CD14-positive monocyte (primary cell): ENCODE measurements around the gene SPTBN1. TPM values are rescaled to one million over a fixed set of nuclear protein-coding genes. Genes with fewer than 3 reads are reported as not detected.
"Not testable (repeated sequence)": the region's sequence is repeated elsewhere in the genome, so short reads cannot be mapped to it uniquely, and the experiment has no call there.

ENCODE experiments used
- DNase-seq, 3 donors: peaks; one replicate each; pipeline ENCODE4 v3.0.0-alpha.2; 2011 to 2022
- H2AFZ ChIP-seq: 2 replicates; pipeline ENCODE4 v1.6.0; 2012; ENCODE audit warnings: mild to moderate bottlenecking, low read depth, low read length, inconsistent platforms; ENCODE audit not compliant: insufficient read depth, poor library complexity, severe bottlenecking
- H3K27ac ChIP-seq, 2 donors: 1 replicate in 1 of 2; 2 replicates in 1 of 2; pipeline ENCODE4 v1.5.1; 2012 to 2013; ENCODE audit warnings: low read length in 2 of 2, control low read depth in 1 of 2, inconsistent platforms in 1 of 2, low read depth in 1 of 2, mild to moderate bottlenecking in 1 of 2
- H3K27me3 ChIP-seq, 2 donors: one replicate each; pipeline versions ENCODE4 v1.6.0 to v1.6.1; 2011 to 2013; ENCODE audit warnings: low read length in 2 of 2; ENCODE audit not compliant: control insufficient read depth in 2 of 2, insufficient read depth in 2 of 2
- H3K36me3 ChIP-seq, 2 donors: replicated peaks in 1 of 2; 1 replicate in 1 of 2; 2 replicates in 1 of 2; pipeline versions ENCODE4 v1.5.1 to v1.6.1; 2012 to 2013; ENCODE audit warnings: low read length in 2 of 2, control low read depth in 1 of 2, inconsistent platforms in 1 of 2, mild to moderate bottlenecking in 1 of 2; ENCODE audit not compliant: insufficient read depth in 2 of 2, control insufficient read depth in 1 of 2
- H3K4me1 ChIP-seq, 2 donors: 1 replicate in 1 of 2; 2 replicates in 1 of 2; pipeline versions ENCODE4 v1.5.1 to v1.6.1; 2012 to 2013; ENCODE audit warnings: low read length in 2 of 2, control low read depth in 1 of 2, inconsistent platforms in 1 of 2, mild to moderate bottlenecking in 1 of 2, moderate library complexity in 1 of 2; ENCODE audit not compliant: insufficient read depth in 2 of 2, control insufficient read depth in 1 of 2
- H3K4me2 ChIP-seq: replicated peaks from 2 replicates; pipeline ENCODE3; 2012; ENCODE audit warnings: low read length, moderate library complexity, mild to moderate bottlenecking; ENCODE audit not compliant: poor library complexity, severe bottlenecking; ENCODE audit errors: extremely low read depth
- H3K4me3 ChIP-seq, 3 experiments: fragments of 200-600 bp in 1 of 3; sonication (generic) in 1 of 3; replicated peaks in 1 of 3; 1 replicate in 2 of 3; 2 replicates in 1 of 3; pipeline ENCODE4 v1.5.1; 2011 to 2013; ENCODE audit warnings: low read length in 3 of 3, mild to moderate bottlenecking in 3 of 3, control low read depth in 2 of 3, low read depth in 2 of 3, inconsistent platforms in 1 of 3, moderate library complexity in 1 of 3
- H3K79me2 ChIP-seq: 2 replicates; pipeline ENCODE4 v1.6.0; 2012; ENCODE audit warnings: mild to moderate bottlenecking, control low read depth, inconsistent platforms, low read length, moderate library complexity; ENCODE audit not compliant: insufficient read depth
- H3K9ac ChIP-seq: 2 replicates; pipeline ENCODE4 v1.6.0; 2017; ENCODE audit warnings: low read length, mild to moderate bottlenecking; ENCODE audit not compliant: insufficient read depth, poor library complexity, severe bottlenecking
- H3K9me3 ChIP-seq, 2 donors: replicated peaks in 1 of 2; 1 replicate in 1 of 2; 2 replicates in 1 of 2; pipeline versions ENCODE4 v1.5.1 to v1.6.1; 2012 to 2013; ENCODE audit warnings: low read length in 2 of 2, control low read depth in 1 of 2; ENCODE audit not compliant: control insufficient read depth in 1 of 2, insufficient read depth in 1 of 2
- H4K20me1 ChIP-seq: 2 replicates; pipeline ENCODE4 v1.6.0; 2012; ENCODE audit warnings: mild to moderate bottlenecking, low read length, control low read depth, moderate library complexity; ENCODE audit not compliant: insufficient read depth
- H3K27ac Mint-ChIP-seq, 7 donors: one replicate each; pipeline ENCODE4 v1.8.0; 2020; ENCODE audit warnings: mild to moderate bottlenecking in 7 of 7, mixed read lengths in 7 of 7, moderate library complexity in 6 of 7, inconsistent platforms in 2 of 7
- H3K27me3 Mint-ChIP-seq, 3 donors: one replicate each; pipeline ENCODE4 v1.8.0; 2021 to 2022; ENCODE audit warnings: low read depth in 3 of 3, mild to moderate bottlenecking in 3 of 3, mixed read lengths in 3 of 3, moderate library complexity in 3 of 3, inconsistent platforms in 1 of 3
- H3K36me3 Mint-ChIP-seq, 2 donors: one replicate each; pipeline ENCODE4 v1.8.0; 2020; ENCODE audit warnings: mixed read lengths in 2 of 2, inconsistent platforms in 1 of 2, mild to moderate bottlenecking in 1 of 2
- H3K4me1 Mint-ChIP-seq: one replicate; pipeline ENCODE4 v1.8.0; 2020; ENCODE audit warnings: mild to moderate bottlenecking, mixed read lengths
- H3K4me3 Mint-ChIP-seq, 2 donors: one replicate each; pipeline ENCODE4 v1.8.0; 2020; ENCODE audit warnings: mild to moderate bottlenecking in 2 of 2, mixed read lengths in 2 of 2, moderate library complexity in 1 of 2
- H3K9me3 Mint-ChIP-seq, 7 donors: one replicate each; pipeline ENCODE4 v1.8.0; 2020 to 2022; ENCODE audit warnings: mixed read lengths in 7 of 7, mild to moderate bottlenecking in 6 of 7, moderate library complexity in 6 of 7, inconsistent platforms in 2 of 7
- CTCF ChIP-seq: fragments of 200-600 bp; IDR thresholded peaks from one replicate; pipeline ENCODE4 v1.8.0; 2022; ENCODE audit warnings: antibody characterized with exemption, mild to moderate bottlenecking
- WGBS: methylation state at CpG from one replicate; pipeline ENCODE4 v1.1.5; 2013; ENCODE audit warnings: missing lambda C conversion rate; ENCODE audit not compliant: insufficient coverage; 5-methylcytosine and 5-hydroxymethylcytosine counted together
- intact Hi-C, 2 donors: fragments of 100-400 bp; cut with micrococcal nuclease; formaldehyde crosslinking; loops; one replicate each; pipeline versions ENCODE4 v1.15.0 to v1.15.1; 2023
- polyA plus RNA-seq, 3 donors: library from polyadenylated mRNA; depleted of rRNA in 1 of 3; unstranded in 2 of 3; stranded (reverse) in 1 of 3; fragments of 300-500 nt in 2 of 3; fragments of >200 nt in 1 of 3; fragmentation: Illumina TruSeq in 2 of 3; gene quantifications; 1 replicate in 2 of 3; 2 replicates in 1 of 3; pipeline ENCODE4 v1.2.3, GENCODE V29; 2012 to 2021

The SPTBN1 gene
- polyA plus RNA-seq, 3 donors: 0.79 to 2.8 (median 1.7) TPM

- Histone ChIP-seq H3K79me2 (no peaks in the 10 kb centered on the region), H2AFZ (no peak overlapping the region), H4K20me1 (no peaks in the 10 kb centered on the region), H3K4me3 (no peak overlapping the region), H3K9me3 (peaks cover 13 to 17% of the 10 kb centered on the region in 2 donors), H3K36me3 (no peaks in the 10 kb centered on the region), H3K27me3 (no peaks in the 10 kb centered on the region), H3K4me2 (no peak overlapping the region), H3K27ac (no peak overlapping the region), H3K9ac (no peak overlapping the region), H3K4me1 (no peaks in the 10 kb centered on the region)
- Mint-ChIP-seq H3K27me3 (peaks cover 0 to 2% (median 1%) of the 10 kb centered on the region in 3 donors), H3K9me3 (peaks cover 11 to 37% (median 26%) of the 10 kb centered on the region in 7 donors), H3K4me1 (no peaks in the 10 kb centered on the region), H3K36me3 (no peaks in the 10 kb centered on the region), H3K4me3 (no peak overlapping the region), H3K27ac (no peak overlapping the region)
- WGBS: 80% methylated on average over 5 of the region's 5 CpGs
- TF ChIP-seq CTCF: no peak
- DNase-seq: no peak
- intact Hi-C loops: no loop called here
Measured at GRCh38 chr2:54482715-54483114, 26.6 kb downstream of the SPTBN1 start.

- Mint-ChIP-seq H3K9me3 (peaks cover 11 to 34% (median 22%) of the 10 kb centered on the region in 7 donors), H3K27me3 (peaks cover 0 to 2% (median 1%) of the 10 kb centered on the region in 3 donors)
- intact Hi-C loops: no loop called here
Measured at GRCh38 chr2:54483426-54483825, 27.3 kb downstream of the SPTBN1 start.

GRCh38 chr2:54485756-54486155 is 29.6 kb downstream of the SPTBN1 start:
- H3K4me3 Mint-ChIP-seq, H3K79me2 ChIP-seq, H3K4me2 ChIP-seq, H3K27me3 ChIP-seq, H3K9me3 ChIP-seq, H3K27ac ChIP-seq, H3K27ac Mint-ChIP-seq, H3K36me3 ChIP-seq, H3K4me1 Mint-ChIP-seq, H4K20me1 ChIP-seq, intact Hi-C loops, DNase-seq, H3K4me3 ChIP-seq, H3K27me3 Mint-ChIP-seq, H3K36me3 Mint-ChIP-seq, H3K4me1 ChIP-seq, H2AFZ ChIP-seq, H3K9ac ChIP-seq: not testable (repeated sequence)
- peaks cover 9 to 18% (median 14%) of the 10 kb centered on the region in 7 donors for H3K9me3 Mint-ChIP-seq
- WGBS: 100% methylated on average over 5 of the region's 35 CpGs

More at GRCh38 chr2:54483426-54483825, 27.3 kb downstream of the SPTBN1 start:
- H2AFZ ChIP-seq: no peak overlapping the region
- Mint-ChIP-seq H3K27ac (no peak overlapping the region), H3K4me3 (no peak overlapping the region), H3K4me1 (no peaks in the 10 kb centered on the region), H3K36me3 (no peaks in the 10 kb centered on the region)
- no peaks in the 10 kb centered on the region for H4K20me1 ChIP-seq
- no peak overlapping the region for H3K4me3 ChIP-seq
- H3K27ac ChIP-seq: no peak overlapping the region
- H3K79me2 ChIP-seq: no peaks in the 10 kb centered on the region
- no peaks in the 10 kb centered on the region for H3K36me3 ChIP-seq
- TF ChIP-seq CTCF: no peak
- no peak for DNase-seq
- H3K4me2 ChIP-seq: no peak overlapping the region
- no peaks in the 10 kb centered on the region for H3K4me1 ChIP-seq
- WGBS: 82% methylated on average over 4 of the region's 5 CpGs
- H3K9me3 ChIP-seq: peaks cover 12 to 13% of the 10 kb centered on the region in 2 donors
- H3K27me3 ChIP-seq: no peaks in the 10 kb centered on the region
- H3K9ac ChIP-seq: no peak overlapping the region
